GM12878 (cell line): Measurements from ENCODE around the gene OGFOD3. TPM values are rescaled to one million over a fixed set of nuclear protein-coding genes. Genes with fewer than 3 reads are reported as not detected.

Experiments
- BACH1 ChIP-seq: fragments of 450-650 bp; IDR thresholded peaks from 2 replicates; pipeline ENCODE4 v1.6.1; 2017; ENCODE audit warnings: mild to moderate bottlenecking, borderline replicate concordance
- ELK1 ChIP-seq: IDR thresholded peaks from 2 replicates; pipeline ENCODE4 v1.6.1; 2012; ENCODE audit warnings: low read depth, low read length, improper control_type of control experiment
- GATAD2B ChIP-seq: fragments of 450-650 bp; conservative IDR thresholded peaks from 2 replicates; pipeline ENCODE4 v1.6.1; 2017; ENCODE audit warnings: low read depth, mild to moderate bottlenecking, moderate library complexity
- HDAC2 ChIP-seq: fragments of 200-600 bp; sonication (generic); IDR thresholded peaks from 2 replicates; pipeline ENCODE4 v1.6.1; 2017
- HDAC6 ChIP-seq: fragments of 200-600 bp; sonication (generic); IDR thresholded peaks from one replicate; pipeline ENCODE4 v1.8.0; 2017; ENCODE audit warnings: antibody characterized with exemption; ENCODE audit not compliant: unreplicated experiment
- IRF3 ChIP-seq: fragments of 450-650 bp; IDR thresholded peaks from 2 replicates; pipeline ENCODE4 v1.6.1; 2014; ENCODE audit warnings: mild to moderate bottlenecking
- JUND ChIP-seq: IDR thresholded peaks from 2 replicates; pipeline ENCODE4 v1.6.1; 2012; ENCODE audit warnings: low read depth, mild to moderate bottlenecking, low read length, improper control_type of control experiment, moderate library complexity
- KLF5 ChIP-seq: fragments of 450-650 bp; IDR thresholded peaks from 2 replicates; pipeline ENCODE4 v1.6.1; 2014; ENCODE audit warnings: mild to moderate bottlenecking; ENCODE audit not compliant: partially characterized antibody
- NRF1 ChIP-seq: conservative IDR thresholded peaks from 2 replicates; pipeline ENCODE4 v1.6.1; 2011; ENCODE audit warnings: mild to moderate bottlenecking, low read depth, low read length, improper control_type of control experiment
- RELA ChIP-seq: fragments of 450-650 bp; IDR thresholded peaks from 2 replicates; pipeline ENCODE4 v1.8.0; 2014; ENCODE audit warnings: borderline replicate concordance; ENCODE audit not compliant: partially characterized antibody
- RUNX3 ChIP-seq: IDR thresholded peaks from 2 replicates; pipeline ENCODE4 v1.6.1; 2012; ENCODE audit warnings: low read length, inconsistent platforms
- SIN3A ChIP-seq: IDR thresholded peaks from 2 replicates; pipeline ENCODE4 v1.6.1; 2012; ENCODE audit warnings: low read depth, low read length, improper control_type of control experiment
- SMARCA5 ChIP-seq: fragments of 450-650 bp; IDR thresholded peaks from 2 replicates; pipeline ENCODE4 v1.6.1; 2017; ENCODE audit warnings: mild to moderate bottlenecking
- SMC3 ChIP-seq: IDR thresholded peaks from 2 replicates; pipeline ENCODE4 v1.6.1; 2011; ENCODE audit warnings: low read length, improper control_type of control experiment, borderline replicate concordance
- SP1 ChIP-seq: IDR thresholded peaks from one replicate; pipeline ENCODE4 v1.6.1; 2011; ENCODE audit warnings: low read depth, low read length
- SRF ChIP-seq, 2 experiments: IDR thresholded peaks; 2 replicates each; pipeline ENCODE4 v1.6.1; 2011; ENCODE audit warnings: low read depth in 2 of 2, low read length in 2 of 2, mild to moderate bottlenecking in 1 of 2, moderate library complexity in 1 of 2
- TCF12 ChIP-seq: IDR thresholded peaks from 2 replicates; pipeline ENCODE4 v1.6.1; 2011; ENCODE audit warnings: low read depth, mild to moderate bottlenecking, low read length
- WRNIP1 ChIP-seq: IDR thresholded peaks from 2 replicates; pipeline ENCODE4 v1.6.1; 2011; ENCODE audit warnings: low read depth, low read length, improper control_type of control experiment, borderline replicate concordance
- ZBTB11 ChIP-seq: fragments of 450-650 bp; formaldehyde crosslinking; IDR thresholded peaks from 2 replicates; pipeline ENCODE4 v1.5.0; 2022; ENCODE audit warnings: mild to moderate bottlenecking, missing genetic modification characterization
- ZNF687 ChIP-seq: fragments of 450-650 bp; IDR thresholded peaks from 2 replicates; pipeline ENCODE4 v1.6.1; 2017; ENCODE audit warnings: mild to moderate bottlenecking, moderate library complexity
- polyA plus RNA-seq, 11 experiments: library from polyadenylated mRNA; depleted of rRNA in 4 of 11; unstranded in 6 of 11; stranded (reverse) in 5 of 11; fragments of >200 nt; fragmentation: Nextera tagmentation in 4 of 11; fragmentation: Illumina TruSeq in 1 of 11; extraction: Ambion mirVana in 4 of 11; extraction: Trizol in 1 of 11; gene quantifications; 1 replicate in 1 of 11; 2 replicates in 10 of 11; pipeline versions ENCODE4 v1.2.1 to v1.2.3, GENCODE V29; 2011 to 2016; ENCODE audit warnings: inconsistent platforms in 2 of 11, missing spikeins in 2 of 11, low read depth in 1 of 11
- total RNA-seq, 4 experiments: library from RNA; depleted of rRNA in 3 of 4; stranded (reverse); fragments of >200 nt in 3 of 4; fragmentation: Illumina TruSeq in 1 of 4; extraction: Trizol in 1 of 4; gene quantifications; 2 replicates each; pipeline versions ENCODE4 v1.2.1 to v1.2.3, GENCODE V29; 2013 to 2021

OGFOD3 gene
- total and polyA plus RNA-seq, 10 of the 15 experiments (the other 5 are each of a cell fraction or from before 2014, with no cell fraction given), result 0.48 to 28.4 (median 18.3) TPM

GRCh38 chr17:82458179-82458884 lies 39.9 kb upstream of the OGFOD3 start, which contains the start of gene NARF (continued):
- no peak; the same call in 1 of the 2 replicates for TF ChIP-seq NRF1
- TF ChIP-seq JUND, result peak; percentile 28; the same call in 1 of the 2 replicates
- peak; percentile 91 for TF ChIP-seq IRF3
- peak; percentile 52; the same call in 1 of the 2 replicates for TF ChIP-seq RUNX3
- peak; percentile 91 for TF ChIP-seq BACH1
- TF ChIP-seq SMC3, result 0 out of 2 replicates have a peak, but pooled peaks have one; percentile 3
- TF ChIP-seq HDAC2, result no peak
- TF ChIP-seq SP1, result peak; percentile 97
- TF ChIP-seq SMARCA5, result peak; percentile 92
- TF ChIP-seq ZBTB11 (CRISPR knock-in tag), result no peak
- no peak for TF ChIP-seq ELK1
- peak; percentile 98 for TF ChIP-seq GATAD2B
- TF ChIP-seq SRF (IDR thresholded peaks at IDR 0.05; ENCODE audit: low read depth in 2 of 2, low read length in 2 of 2), result 0 out of 4 replicates have a peak, but pooled peaks of 1 of the 2 experiments have one; percentile 2
- TF ChIP-seq WRNIP1, result no peak
- peak; percentile 67; the same call in 1 of the 2 replicates for TF ChIP-seq TCF12
- peak; percentile 22 for TF ChIP-seq HDAC6
- TF ChIP-seq RELA, result no peak
- peak; percentile 84; the same call in 1 of the 2 replicates for TF ChIP-seq ZNF687
- TF ChIP-seq SIN3A, result peak; percentile 61; the same call in 1 of the 2 replicates
- no peak for TF ChIP-seq KLF5
